GM23338 (cell line): ENCODE results near the gene SMOC2.

ENCODE experiments used
- CREB1 ChIP-seq: fragments of 250-450 bp; sonication (Bioruptor Pico); IDR thresholded peaks from 2 replicates; pipeline ENCODE4 v1.5.0; 2020; ENCODE audit warnings: low read depth, mild to moderate bottlenecking, moderate library complexity
- EZH2 ChIP-seq: fragments of 200-600 bp; sonication (generic); IDR thresholded peaks from one replicate; pipeline ENCODE4 v1.8.0; 2017; ENCODE audit warnings: antibody characterized with exemption, mild to moderate bottlenecking, low read depth; ENCODE audit not compliant: unreplicated experiment
- EZH2phosphoT487 ChIP-seq: fragments of 200-600 bp; sonication (generic); IDR thresholded peaks from one replicate; pipeline ENCODE4 v1.8.1; 2018; ENCODE audit warnings: antibody characterized with exemption; ENCODE audit not compliant: unreplicated experiment
- JUNB ChIP-seq: IDR thresholded peaks from one replicate; pipeline ENCODE4 v1.6.1; 2016; ENCODE audit warnings: antibody characterized with exemption; ENCODE audit not compliant: unreplicated experiment
- POLR2AphosphoS5 ChIP-seq: IDR thresholded peaks from 2 replicates; pipeline ENCODE4 v1.6.1; 2016; ENCODE audit warnings: antibody characterized with exemption, low read depth
- STAT1 ChIP-seq: IDR thresholded peaks from one replicate; pipeline ENCODE4 v1.6.1; 2016; ENCODE audit warnings: antibody characterized with exemption; ENCODE audit not compliant: unreplicated experiment
- TF ChIP-seq, protein P1 (sequence below), 2 experiments: fragments of 200-600 bp in 1 of 2; sonication (generic) in 1 of 2; conservative IDR thresholded peaks; 2 replicates each; pipeline versions ENCODE4 v1.5.1 to v1.6.1; 2016 to 2017; ENCODE audit warnings: antibody characterized with exemption in 2 of 2, low read depth in 2 of 2, mild to moderate bottlenecking in 2 of 2, moderate library complexity in 1 of 2
- TF ChIP-seq, protein P2 (sequence below): IDR thresholded peaks from one replicate; pipeline ENCODE4 v1.6.1; 2018; ENCODE audit warnings: antibody characterized with exemption; ENCODE audit not compliant: unreplicated experiment

DNA sequence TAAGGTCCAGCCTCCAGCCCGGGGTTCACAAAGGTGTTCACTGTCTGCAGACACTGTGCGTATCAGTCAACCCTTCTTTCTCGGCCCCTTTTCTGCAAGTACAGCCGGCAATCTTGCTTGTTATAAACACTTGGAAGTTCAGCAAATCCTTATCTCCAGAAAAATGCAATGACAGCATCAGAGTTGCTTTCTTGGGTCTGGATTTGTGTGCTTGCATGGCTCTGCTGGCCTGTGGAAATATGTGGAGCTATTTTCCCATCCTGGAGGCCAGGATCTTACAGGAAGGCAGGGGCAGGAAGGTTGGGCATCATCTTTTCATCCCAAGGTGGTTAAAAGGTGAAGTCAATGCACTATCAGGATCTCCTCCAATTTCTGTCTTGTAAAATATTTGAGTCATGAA, 100.3 kb downstream of the SMOC2 start:
- TF ChIP-seq, protein P1, sequence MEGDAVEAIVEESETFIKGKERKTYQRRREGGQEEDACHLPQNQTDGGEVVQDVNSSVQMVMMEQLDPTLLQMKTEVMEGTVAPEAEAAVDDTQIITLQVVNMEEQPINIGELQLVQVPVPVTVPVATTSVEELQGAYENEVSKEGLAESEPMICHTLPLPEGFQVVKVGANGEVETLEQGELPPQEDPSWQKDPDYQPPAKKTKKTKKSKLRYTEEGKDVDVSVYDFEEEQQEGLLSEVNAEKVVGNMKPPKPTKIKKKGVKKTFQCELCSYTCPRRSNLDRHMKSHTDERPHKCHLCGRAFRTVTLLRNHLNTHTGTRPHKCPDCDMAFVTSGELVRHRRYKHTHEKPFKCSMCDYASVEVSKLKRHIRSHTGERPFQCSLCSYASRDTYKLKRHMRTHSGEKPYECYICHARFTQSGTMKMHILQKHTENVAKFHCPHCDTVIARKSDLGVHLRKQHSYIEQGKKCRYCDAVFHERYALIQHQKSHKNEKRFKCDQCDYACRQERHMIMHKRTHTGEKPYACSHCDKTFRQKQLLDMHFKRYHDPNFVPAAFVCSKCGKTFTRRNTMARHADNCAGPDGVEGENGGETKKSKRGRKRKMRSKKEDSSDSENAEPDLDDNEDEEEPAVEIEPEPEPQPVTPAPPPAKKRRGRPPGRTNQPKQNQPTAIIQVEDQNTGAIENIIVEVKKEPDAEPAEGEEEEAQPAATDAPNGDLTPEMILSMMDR (conservative IDR thresholded peaks at IDR 0.05; ENCODE audit: low read depth in 2 of 2) = no peak
- TF ChIP-seq EZH2phosphoT487 = no peak
- no peak for TF ChIP-seq JUNB
- no peak for TF ChIP-seq POLR2AphosphoS5
- no peak for TF ChIP-seq CREB1 (CRISPR knock-in tag)
- TF ChIP-seq, protein P2, sequence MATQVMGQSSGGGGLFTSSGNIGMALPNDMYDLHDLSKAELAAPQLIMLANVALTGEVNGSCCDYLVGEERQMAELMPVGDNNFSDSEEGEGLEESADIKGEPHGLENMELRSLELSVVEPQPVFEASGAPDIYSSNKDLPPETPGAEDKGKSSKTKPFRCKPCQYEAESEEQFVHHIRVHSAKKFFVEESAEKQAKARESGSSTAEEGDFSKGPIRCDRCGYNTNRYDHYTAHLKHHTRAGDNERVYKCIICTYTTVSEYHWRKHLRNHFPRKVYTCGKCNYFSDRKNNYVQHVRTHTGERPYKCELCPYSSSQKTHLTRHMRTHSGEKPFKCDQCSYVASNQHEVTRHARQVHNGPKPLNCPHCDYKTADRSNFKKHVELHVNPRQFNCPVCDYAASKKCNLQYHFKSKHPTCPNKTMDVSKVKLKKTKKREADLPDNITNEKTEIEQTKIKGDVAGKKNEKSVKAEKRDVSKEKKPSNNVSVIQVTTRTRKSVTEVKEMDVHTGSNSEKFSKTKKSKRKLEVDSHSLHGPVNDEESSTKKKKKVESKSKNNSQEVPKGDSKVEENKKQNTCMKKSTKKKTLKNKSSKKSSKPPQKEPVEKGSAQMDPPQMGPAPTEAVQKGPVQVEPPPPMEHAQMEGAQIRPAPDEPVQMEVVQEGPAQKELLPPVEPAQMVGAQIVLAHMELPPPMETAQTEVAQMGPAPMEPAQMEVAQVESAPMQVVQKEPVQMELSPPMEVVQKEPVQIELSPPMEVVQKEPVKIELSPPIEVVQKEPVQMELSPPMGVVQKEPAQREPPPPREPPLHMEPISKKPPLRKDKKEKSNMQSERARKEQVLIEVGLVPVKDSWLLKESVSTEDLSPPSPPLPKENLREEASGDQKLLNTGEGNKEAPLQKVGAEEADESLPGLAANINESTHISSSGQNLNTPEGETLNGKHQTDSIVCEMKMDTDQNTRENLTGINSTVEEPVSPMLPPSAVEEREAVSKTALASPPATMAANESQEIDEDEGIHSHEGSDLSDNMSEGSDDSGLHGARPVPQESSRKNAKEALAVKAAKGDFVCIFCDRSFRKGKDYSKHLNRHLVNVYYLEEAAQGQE = no peak
- TF ChIP-seq EZH2 = no peak
- no peak for TF ChIP-seq STAT1
